ENCODE measurements around the gene TTC19.
"Not testable (repeated sequence)": the region's sequence is repeated elsewhere in the genome, so short reads cannot be mapped to it uniquely, and the experiment has no call there.

TTC19 gene

GRCh38 chr17:15971882-15972281, 27.7 kb upstream of the TTC19 start:
- ChIA-PET CTCF (no interaction called here), POLR2A (interaction anchor here (0.8 kb wide), 1 partner anchor 143 kb away, joined by 3 read pairs; no protein-coding TSS in a partner anchor)
- H3K4me3 ChIP-seq (ENCODE audit: low read depth, low read length) = no peak overlapping the region
- no peak for TF ChIP-seq CTCF (IDR thresholded peaks at IDR 0.05; ENCODE audit: insufficient read depth, low read length, missing control alignments)
- no peak for DNase-seq (ENCODE audit: low read depth, low spot score)

GRCh38 chr17:15972497-15972951, 27.1 kb upstream of the TTC19 start:
- CTCF ChIA-PET = interaction anchor here (1.0 kb wide), 1 partner anchor 27 kb away, joined by 3 read pairs; the partner anchor contains the start of gene ADORA2B
- POLR2A ChIA-PET = interaction anchor here (0.8 kb wide), 1 partner anchor 144 kb away, joined by 3 read pairs; no protein-coding TSS in a partner anchor
- no peak for DNase-seq (ENCODE audit: low read depth, low spot score)
- no peak overlapping the region for H3K4me3 ChIP-seq (ENCODE audit: low read depth, low read length)
- no peak for TF ChIP-seq CTCF (IDR thresholded peaks at IDR 0.05; ENCODE audit: insufficient read depth, low read length, missing control alignments)

DNA sequence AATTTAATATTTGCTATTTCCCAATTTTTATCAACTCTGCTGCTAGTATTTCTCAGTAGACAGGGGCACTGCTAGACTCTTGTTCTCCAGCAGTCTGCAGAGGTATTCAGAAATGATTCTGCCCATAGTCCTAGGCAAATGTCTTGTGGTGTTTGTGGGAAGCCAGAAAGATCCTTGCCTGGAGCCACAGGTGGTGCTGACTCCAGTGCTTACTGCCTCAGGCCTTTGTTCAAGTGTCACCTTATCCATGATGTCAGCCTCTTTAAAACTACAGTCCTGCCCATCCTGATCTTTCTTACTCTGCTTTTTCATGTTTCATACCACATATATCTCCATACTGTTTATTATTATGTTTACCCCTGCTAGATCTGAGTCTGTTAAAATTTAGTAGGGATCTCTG, 26.6 kb upstream of the TTC19 start:
- TF ChIP-seq CTCF (IDR thresholded peaks at IDR 0.05; ENCODE audit: insufficient read depth, low read length, missing control alignments) = no peak
- CTCF ChIA-PET = interaction anchor here (1.0 kb wide), 1 partner anchor 28 kb away, joined by 3 read pairs; the partner anchor contains the start of gene ADORA2B
- POLR2A ChIA-PET = no interaction called here
- no peak overlapping the region for H3K4me3 ChIP-seq (ENCODE audit: low read depth, low read length)
- no peak for DNase-seq (ENCODE audit: low read depth, low spot score)

GRCh38 chr17:15973834-15974233, 25.8 kb upstream of the TTC19 start:
- no peak overlapping the region for H3K4me3 ChIP-seq (ENCODE audit: low read depth, low read length)
- ChIA-PET POLR2A (interaction anchor here (0.7 kb wide), 1 partner anchor 16 kb away, joined by 3 read pairs; no protein-coding TSS in a partner anchor), CTCF (interaction anchor here (0.8 to 1.0 kb wide), 2 partner anchors 29 to 146 kb away, joined by 3 to 4 read pairs; partner anchors contain the start of gene ADORA2B)
- DNase-seq (ENCODE audit: low read depth, low spot score) = no peak
- TF ChIP-seq CTCF (IDR thresholded peaks at IDR 0.05; ENCODE audit: insufficient read depth, low read length, missing control alignments) = no peak

DNA sequence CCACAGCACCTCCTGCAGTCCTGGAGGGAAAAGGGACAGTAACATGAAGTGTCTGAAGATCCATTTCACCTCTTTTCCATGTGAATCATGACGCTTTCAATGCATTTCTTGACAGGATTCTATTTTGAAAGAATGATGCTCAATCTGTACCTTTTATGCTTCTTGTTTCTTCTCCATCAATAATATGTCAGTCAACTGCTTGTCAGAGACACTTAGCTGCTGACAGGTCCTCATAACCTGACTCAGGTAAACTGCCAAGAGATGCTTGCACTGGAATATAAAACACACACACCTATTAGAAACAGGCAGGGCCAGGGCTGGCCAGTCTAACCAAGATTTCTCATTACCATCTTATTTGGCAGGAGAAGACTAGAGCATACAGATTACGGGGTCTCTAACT, 21.7 kb upstream of the TTC19 start:
- H3K4me3 ChIP-seq (ENCODE audit: low read depth, low read length) = no peak overlapping the region
- POLR2A ChIA-PET = no interaction called here
- CTCF ChIA-PET = no interaction called here
- TF ChIP-seq CTCF (IDR thresholded peaks at IDR 0.05; ENCODE audit: insufficient read depth, low read length, missing control alignments) = no peak
- no peak for DNase-seq (ENCODE audit: low read depth, low spot score)

DNA sequence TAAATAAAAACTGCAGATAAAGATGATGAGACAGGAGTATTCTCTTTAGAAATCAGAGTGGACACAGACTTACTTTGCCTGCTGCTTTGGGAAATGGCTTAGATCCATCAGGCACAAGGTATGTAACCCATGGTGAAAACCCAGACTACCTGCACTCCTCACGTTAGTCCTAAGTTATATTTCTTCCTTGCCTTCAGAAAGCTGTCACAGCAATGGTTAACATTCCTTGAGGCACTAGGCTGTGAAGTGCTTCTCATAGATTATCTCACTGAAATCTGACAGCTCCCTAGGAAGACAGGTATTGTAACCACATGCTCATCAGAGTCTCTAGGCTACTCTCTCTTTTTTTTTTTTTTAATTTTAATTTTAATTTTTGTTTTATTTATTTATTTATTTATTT, 21.0 kb upstream of the TTC19 start:
- no peak for TF ChIP-seq CTCF (IDR thresholded peaks at IDR 0.05; ENCODE audit: insufficient read depth, low read length, missing control alignments)
- CTCF ChIA-PET = no interaction called here
- DNase-seq (ENCODE audit: low read depth, low spot score) = no peak
- H3K4me3 ChIP-seq (ENCODE audit: low read depth, low read length) = no peak overlapping the region
- POLR2A ChIA-PET = no interaction called here

DNA sequence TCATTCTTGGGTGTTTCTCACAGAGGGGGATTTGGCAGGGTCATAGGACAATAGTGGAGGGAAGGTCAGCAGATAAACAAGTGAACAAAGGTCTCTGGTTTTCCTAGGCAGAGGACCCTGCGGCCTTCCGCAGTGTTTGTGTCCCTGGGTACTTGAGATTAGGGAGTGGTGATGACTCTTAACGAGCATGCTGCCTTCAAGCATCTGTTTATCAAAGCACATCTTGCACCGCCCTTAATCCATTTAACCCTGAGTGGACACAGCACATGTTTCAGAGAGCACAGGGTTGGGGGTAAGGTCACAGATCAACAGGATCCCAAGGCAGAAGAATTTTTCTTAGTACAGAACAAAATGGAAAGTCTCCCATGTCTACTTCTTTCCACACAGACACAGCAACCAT, 20.6 kb upstream of the TTC19 start:
- H3K4me3 ChIP-seq (ENCODE audit: low read depth, low read length); POLR2A ChIA-PET; DNase-seq (ENCODE audit: low read depth, low spot score); CTCF ChIA-PET: not testable (repeated sequence)
